HG02981 (cell line): Measurements from ENCODE around the gene AP4B1.
A peak's percentile ranks its signal among the peaks of the same experiment; 100 is the strongest.

Experiments used
- ATAC-seq: cut with Tn5 transposase; IDR thresholded peaks from one replicate; pipeline ENCODE4 v1.9.1; 2021; ENCODE audit warnings: mild to moderate bottlenecking, moderate library complexity; ENCODE audit not compliant: unreplicated experiment

The AP4B1 gene

GRCh38 chr1:113895961-113896360, 8.6 kb downstream of the AP4B1 start:
- no peak for ATAC-seq

DNA sequence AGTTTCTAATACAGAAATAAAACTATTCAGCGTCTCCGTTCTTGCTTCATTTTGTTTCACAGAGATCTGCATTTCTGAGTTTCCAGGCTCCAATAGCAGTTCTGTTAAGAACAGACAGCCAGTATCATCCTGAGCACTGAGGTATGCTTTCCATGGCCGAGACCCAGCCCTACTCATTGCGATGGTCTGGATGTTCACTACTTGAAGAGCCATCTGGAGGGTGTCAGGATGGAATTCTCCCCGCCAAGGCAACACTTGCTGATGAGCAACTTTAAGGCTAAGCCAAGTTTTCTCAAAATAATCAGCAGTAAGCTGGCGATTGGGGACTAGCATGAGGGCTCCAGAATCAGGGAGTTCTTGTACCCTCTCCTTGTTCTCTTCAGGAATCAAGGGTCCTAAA, 9.5 kb downstream of the AP4B1 start:
- no peak for ATAC-seq

- no peak for ATAC-seq
Observed at GRCh38 chr1:113893267-113893666, 11.3 kb downstream of the AP4B1 start.

- no peak for ATAC-seq
Observed at GRCh38 chr1:113891631-113892220, 12.9 kb downstream of the AP4B1 start.

- no peak for ATAC-seq
Observed at GRCh38 chr1:113890816-113891215, 13.8 kb downstream of the AP4B1 start.

DNA sequence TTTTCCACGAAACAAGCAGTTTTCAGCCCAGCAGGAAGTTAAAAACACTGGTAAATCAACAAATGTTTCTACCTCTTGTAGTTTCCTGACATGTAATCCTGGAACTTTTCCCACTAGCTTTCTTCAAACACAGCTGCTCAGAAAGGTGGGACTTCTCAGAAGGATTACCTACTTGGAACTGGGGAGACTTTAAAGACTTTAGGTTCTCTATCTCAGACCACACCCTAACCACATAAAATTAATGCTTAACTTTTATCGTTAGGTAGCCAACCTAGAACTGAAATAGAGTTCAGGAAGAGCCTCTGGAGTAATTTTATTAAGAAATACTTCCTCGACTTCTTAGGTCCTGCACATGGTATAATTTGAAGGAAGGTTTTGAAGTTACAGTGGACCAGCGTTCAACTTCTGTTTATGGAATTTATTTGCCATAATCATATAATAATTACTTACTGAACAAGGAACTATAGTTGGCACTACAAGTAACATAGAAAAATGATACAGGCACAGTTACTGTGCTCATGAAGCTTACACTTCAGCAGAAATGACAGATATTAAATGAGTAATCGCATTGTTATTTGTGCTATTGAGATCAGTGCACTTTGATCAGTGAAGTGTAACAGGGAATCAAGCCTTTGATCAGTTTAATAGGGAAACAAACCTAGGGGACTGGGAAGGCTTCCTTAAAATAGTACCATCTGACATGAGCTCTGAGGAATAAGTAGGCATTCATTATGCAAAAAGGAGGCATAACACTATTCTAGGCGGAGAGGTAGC, 17.0 kb downstream of the AP4B1 start, which contains the start of gene BCL2L15:
Gene BCL2L15 (minus strand): TSS at position 180 of the 774 bp plus-strand sequence. CDS start 206 bp downstream, outside the sequence.
- ATAC-seq = no peak

DNA sequence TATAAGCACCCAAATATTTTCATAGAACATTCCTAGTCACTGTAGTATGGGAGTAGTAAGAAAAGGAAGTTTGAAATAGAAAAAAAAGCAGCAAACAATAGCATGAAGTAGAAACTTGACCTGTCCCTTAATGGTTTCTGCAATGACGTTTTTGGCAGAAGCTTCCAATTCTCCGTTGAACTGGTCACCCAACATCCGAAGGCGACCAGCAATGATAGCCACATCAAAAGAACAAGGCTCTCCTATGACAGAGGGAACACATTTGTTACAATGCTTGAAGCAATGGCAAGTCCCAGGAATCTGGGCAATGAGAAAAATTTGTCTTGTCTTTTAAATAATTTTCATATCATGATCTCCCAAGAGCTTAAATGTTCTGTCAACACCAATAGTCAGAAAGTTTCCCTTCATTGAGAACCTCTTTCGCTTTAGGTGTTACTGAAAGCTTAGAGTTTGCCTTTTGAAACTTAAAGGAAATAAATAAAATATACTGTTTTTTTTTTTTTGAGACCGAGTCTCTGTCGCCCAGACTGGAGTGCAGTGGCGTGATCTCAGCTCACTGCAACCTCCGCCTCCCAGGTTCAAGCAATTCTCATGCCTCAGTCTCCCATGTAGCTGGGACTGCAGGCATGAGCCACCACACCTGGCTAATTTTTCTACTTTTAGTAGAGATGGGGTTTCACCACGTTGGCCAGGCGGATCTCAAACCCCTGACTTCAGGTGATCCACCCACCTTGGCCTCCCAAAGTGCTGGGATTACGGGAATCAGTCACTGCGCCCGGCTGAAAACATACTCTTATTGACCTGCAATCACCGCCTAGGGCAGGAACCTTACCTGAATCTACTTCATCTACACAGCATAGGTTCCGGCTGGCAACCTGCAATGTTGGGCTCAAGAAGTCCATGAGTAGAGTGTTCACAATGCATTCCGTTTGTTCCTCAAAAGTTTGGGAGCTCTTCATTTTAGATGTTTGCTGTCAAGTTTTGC, 17.9 kb downstream of the AP4B1 start:
- no peak for ATAC-seq

DNA sequence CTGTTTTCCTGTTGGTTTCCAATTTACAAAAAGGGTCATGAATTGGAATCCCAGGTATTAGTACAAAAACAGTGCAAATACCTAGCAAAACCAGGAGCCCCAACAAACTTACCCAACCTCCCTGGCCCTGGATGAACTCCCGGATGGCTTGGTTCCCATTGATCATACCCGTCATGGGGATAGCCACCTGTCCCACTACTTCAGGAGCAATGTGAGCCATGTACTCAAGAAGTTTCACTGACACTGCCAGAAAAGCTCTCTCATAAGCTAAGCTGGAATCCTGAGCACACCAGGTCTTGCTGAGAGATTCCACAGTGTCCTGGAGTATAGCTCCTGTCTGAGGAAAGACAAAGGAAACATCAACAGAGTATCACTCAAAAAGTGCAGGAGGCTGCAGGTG, 22.9 kb downstream of the AP4B1 start:
- ATAC-seq = no peak

- ATAC-seq = no peak
Observed at GRCh38 chr1:113879739-113880038, 24.9 kb downstream of the AP4B1 start.

DNA sequence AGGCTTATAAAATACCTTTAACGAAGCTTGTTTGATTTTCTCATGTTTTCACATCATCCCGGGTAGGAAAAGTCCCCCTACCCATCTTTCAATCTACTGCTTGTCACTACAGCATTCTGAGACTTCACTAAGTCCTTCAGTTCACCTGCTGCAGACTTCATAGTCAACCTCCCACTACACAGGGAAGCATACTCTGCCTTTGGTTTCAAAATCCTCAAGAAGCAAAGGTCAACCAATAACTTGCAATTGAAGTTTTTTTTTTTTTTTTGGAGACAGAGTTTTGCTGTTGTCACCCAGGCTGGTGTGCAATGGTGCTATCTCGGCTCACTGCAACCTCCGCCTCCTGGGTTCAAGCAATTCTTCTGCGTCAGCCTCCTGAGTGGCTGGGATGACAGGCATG, 28.4 kb downstream of the AP4B1 start:
- ATAC-seq = no peak

DNA sequence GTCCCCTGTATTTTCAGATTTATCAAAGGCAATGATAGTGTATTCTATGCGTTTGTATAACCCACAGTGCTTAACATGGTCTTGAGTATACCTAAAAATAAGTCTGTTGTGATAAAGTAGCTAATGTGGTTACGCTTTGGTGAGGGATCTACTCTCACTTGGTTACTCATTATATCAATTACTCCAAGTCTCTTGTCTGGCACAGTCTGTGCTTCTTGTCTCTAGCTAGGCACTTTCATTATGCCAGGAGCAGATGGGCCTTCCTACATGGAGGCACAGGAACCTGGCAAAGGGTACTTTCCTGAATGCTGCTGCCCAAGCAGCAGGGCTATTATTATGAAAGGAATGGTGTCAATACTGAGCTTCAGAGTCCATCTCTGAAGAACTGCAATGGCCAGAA, 28.9 kb downstream of the AP4B1 start:
- peak; percentile 40 for ATAC-seq

GRCh38 chr1:113874012-113874879, 30.4 kb downstream of the AP4B1 start:
- ATAC-seq = peak; percentile 33

DNA sequence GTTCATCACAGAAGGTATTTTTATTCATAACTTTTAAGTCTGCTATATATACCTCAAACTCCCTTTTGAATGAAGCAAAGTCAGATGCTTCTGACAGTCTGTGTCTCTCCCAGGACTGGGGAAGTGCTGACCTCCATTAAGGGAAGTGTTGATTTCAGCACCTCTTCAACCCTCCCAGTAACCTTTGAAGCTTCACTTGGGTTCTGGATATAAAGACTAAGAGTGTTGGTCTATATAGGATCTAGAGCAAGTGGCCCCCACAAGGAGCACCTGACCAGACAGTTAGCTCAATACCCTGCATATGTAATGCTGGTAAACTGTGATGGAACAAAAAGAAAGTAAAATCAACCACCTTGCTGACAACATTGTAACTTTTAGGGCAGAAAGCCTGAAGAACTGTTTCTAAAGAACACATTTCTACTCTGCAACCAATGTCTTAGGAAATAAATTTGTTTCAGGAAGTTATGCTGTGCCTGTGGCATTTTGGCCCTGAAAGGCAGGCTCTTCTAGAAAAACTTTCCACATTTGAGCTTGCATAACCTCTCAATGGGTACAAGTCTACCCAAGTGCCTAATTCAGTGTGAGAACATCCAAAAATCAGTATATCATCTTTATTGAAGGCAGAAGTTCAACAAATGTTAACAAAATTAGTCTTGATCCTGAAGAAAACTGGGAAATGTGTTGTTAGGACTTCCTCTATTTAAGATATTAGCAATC, 32.2 kb downstream of the AP4B1 start:
- ATAC-seq = no peak

GRCh38 chr1:113871597-113872113, 32.9 kb downstream of the AP4B1 start, which contains the start of gene PTPN22:
Gene PTPN22 (minus strand): TSS chr1:113871712.
- ATAC-seq = peak; percentile 89

- ATAC-seq = no peak
Observed at GRCh38 chr1:113870778-113871177, 33.8 kb downstream of the AP4B1 start.

- no peak for ATAC-seq
Observed at GRCh38 chr1:113868387-113869083, 36.1 kb downstream of the AP4B1 start.

DNA sequence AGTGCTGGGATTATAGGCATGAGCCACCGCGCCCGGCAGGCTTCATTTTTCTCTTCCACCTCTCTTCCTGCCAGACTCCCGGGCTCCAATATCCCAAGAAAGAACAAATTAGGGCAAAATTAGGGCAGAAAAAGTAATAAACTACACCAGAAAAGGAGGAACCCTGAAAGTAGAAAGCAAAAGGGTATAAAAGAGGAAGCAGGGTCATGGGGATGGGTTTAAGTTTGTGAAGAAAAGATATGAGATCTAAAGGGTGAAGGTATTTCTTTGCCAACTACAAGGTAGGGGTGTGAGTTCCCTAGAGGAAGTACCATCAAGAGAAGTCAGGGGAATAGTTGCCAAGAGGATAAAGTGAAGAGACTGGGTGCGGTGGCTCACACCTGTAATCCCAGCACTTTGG, 43.0 kb downstream of the AP4B1 start:
- no peak for ATAC-seq

GRCh38 chr1:113860891-113861290, 43.7 kb downstream of the AP4B1 start:
- no peak for ATAC-seq
